ENCODE measurements around the gene MEIS2.

- no peak for TF ChIP-seq CTCF (conservative IDR thresholded peaks at IDR 0.05; ENCODE audit: low read depth, low read length)
- TF ChIP-seq EZH2 (IDR thresholded peaks at IDR 0.05; ENCODE audit: borderline replicate concordance, low read depth, low read length, poor library complexity, severe bottlenecking), result no peak
Observed at GRCh38 chr15:37105029-37105428, 4.7 kb upstream of the MEIS2 start.

All from A673 (cell line).